ENCODE data around the gene SSR4. TPM values are rescaled to one million over a fixed set of nuclear protein-coding genes. Genes with fewer than 3 reads are reported as not detected.

SSR4 gene
- total RNA-seq, 1 donor from 2014 or later, result 331 TPM

- intact Hi-C loops (cut with DNase I), result no loop called here
- Histone ChIP-seq H3K36me3 (peaks cover 5 to 21% of the 10 kb centered on the region in 2 donors), H3K9me3 (no peaks in the 10 kb centered on the region), H3K4me1 (no peaks in the 10 kb centered on the region), H3K27ac (no peak overlapping the region), H3K27me3 (no peaks in the 10 kb centered on the region), H3K4me3 (no peak overlapping the region)
- no peak for DNase-seq (ENCODE audit: low spot score in 2 of 2)
- TF ChIP-seq, protein P1, sequence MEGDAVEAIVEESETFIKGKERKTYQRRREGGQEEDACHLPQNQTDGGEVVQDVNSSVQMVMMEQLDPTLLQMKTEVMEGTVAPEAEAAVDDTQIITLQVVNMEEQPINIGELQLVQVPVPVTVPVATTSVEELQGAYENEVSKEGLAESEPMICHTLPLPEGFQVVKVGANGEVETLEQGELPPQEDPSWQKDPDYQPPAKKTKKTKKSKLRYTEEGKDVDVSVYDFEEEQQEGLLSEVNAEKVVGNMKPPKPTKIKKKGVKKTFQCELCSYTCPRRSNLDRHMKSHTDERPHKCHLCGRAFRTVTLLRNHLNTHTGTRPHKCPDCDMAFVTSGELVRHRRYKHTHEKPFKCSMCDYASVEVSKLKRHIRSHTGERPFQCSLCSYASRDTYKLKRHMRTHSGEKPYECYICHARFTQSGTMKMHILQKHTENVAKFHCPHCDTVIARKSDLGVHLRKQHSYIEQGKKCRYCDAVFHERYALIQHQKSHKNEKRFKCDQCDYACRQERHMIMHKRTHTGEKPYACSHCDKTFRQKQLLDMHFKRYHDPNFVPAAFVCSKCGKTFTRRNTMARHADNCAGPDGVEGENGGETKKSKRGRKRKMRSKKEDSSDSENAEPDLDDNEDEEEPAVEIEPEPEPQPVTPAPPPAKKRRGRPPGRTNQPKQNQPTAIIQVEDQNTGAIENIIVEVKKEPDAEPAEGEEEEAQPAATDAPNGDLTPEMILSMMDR (IDR thresholded peaks at IDR 0.05), result no peak
Observed at GRCh38 chrX:153774576-153775292, 19.7 kb upstream of the SSR4 start.

- TF ChIP-seq, protein P1 (IDR thresholded peaks at IDR 0.05), result no peak
- Histone ChIP-seq H3K9me3 (no peaks in the 10 kb centered on the region), H3K27ac (no peak overlapping the region), H3K4me1 (no peaks in the 10 kb centered on the region), H3K4me3 (no peak overlapping the region), H3K27me3 (no peaks in the 10 kb centered on the region), H3K36me3 (peaks cover under 1 to 19% of the 10 kb centered on the region in 2 donors)
- no peak for DNase-seq (ENCODE audit: low spot score in 2 of 2)
- intact Hi-C loops (cut with DNase I), result no loop called here
Observed at GRCh38 chrX:153775293-153776119, 19.0 kb upstream of the SSR4 start.

DNA sequence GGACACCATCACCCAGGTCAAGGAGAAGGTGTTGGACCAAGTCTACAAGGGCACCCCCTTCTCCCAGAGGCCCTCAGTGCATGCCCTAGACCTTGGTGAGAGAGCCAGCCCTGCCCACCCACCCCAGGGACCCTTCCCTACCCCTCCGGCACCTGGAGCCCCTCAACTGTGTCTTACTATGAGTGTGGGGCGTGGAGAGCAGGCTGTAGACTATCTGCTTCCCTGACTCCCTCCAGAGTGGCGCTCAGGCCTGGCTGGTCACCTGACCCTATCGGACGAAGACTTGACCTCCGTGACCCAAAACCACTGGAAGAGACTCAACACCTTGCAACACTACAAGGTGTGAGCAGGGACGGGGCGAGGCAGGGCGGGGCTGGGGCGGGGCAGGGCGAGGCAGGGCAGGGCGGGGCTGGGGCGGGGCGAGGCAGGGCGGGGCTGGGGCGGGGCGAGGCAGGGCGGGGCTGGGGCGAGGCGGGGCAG is 18.3 kb upstream of the SSR4 start:
- DNase-seq (ENCODE audit: low spot score in 2 of 2), result no peak
- TF ChIP-seq, protein P1 (IDR thresholded peaks at IDR 0.05), result no peak
- no peaks in the 10 kb centered on the region for H3K27me3 ChIP-seq
- no peaks in the 10 kb centered on the region for H3K4me1 ChIP-seq
- no peak overlapping the region for H3K4me3 ChIP-seq
- H3K27ac ChIP-seq, result no peak overlapping the region
- no peaks in the 10 kb centered on the region for H3K9me3 ChIP-seq
- intact Hi-C loops (cut with DNase I), result no loop called here
- H3K36me3 ChIP-seq, result peaks cover 0 to 13% of the 10 kb centered on the region in 2 donors

- H3K27ac ChIP-seq, result no peak overlapping the region
- peaks cover 0 to 13% of the 10 kb centered on the region in 2 donors for H3K36me3 ChIP-seq
- no peaks in the 10 kb centered on the region for H3K9me3 ChIP-seq
- intact Hi-C loops (cut with DNase I), result no loop called here
- no peak overlapping the region for H3K4me3 ChIP-seq
- no peaks in the 10 kb centered on the region for H3K27me3 ChIP-seq
- DNase-seq (ENCODE audit: low spot score in 2 of 2), result no peak
- no peaks in the 10 kb centered on the region for H3K4me1 ChIP-seq
- TF ChIP-seq, protein P1 (IDR thresholded peaks at IDR 0.05), result no peak
Observed at GRCh38 chrX:153776611-153777045, 17.8 kb upstream of the SSR4 start.

DNA sequence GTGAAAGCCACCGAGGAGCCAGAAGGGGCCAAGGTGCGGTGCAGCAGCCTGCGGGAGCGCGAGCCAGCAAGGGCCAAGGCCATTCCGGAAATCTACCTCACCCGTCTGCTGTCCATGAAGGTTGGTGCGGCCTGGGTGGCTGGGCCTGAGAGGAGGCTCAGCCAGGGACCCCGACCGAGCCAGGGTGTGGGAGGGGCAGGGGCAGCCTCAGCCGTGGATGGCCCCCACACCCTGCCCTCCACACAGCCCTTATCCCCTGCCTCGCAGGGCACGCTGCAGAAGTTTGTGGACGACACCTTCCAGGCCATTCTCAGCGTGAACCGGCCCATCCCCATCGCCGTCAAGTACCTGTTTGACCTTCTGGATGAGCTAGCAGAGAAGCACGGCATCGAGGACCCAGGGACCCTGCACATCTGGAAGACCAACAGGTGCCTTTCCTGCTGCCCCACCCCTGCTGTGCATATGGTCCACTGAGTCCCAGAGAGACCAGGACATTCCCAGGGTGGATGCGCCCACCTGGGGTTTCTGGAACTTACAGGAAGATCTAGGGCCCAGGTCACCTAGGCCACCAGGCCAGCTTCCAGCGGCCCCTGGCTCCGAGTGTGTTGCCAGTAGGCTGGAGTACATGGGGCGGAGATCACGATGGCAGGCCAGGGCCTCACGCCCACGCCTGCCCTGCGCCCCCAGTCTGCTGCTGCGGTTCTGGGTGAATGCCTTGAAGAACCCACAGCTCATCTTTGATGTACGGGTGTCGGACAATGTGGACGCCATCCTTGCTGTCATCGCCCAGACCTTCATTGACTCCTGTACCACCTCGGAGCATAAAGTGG is 17.0 kb upstream of the SSR4 start:
- no peak for DNase-seq (ENCODE audit: low spot score in 2 of 2)
- TF ChIP-seq, protein P1 (IDR thresholded peaks at IDR 0.05), result no peak
- Histone ChIP-seq H3K9me3 (no peaks in the 10 kb centered on the region), H3K27me3 (no peaks in the 10 kb centered on the region), H3K36me3 (peaks cover 0 to 13% of the 10 kb centered on the region in 2 donors), H3K4me3 (no peak overlapping the region), H3K27ac (no peak overlapping the region), H3K4me1 (no peaks in the 10 kb centered on the region)
- intact Hi-C loops (cut with DNase I), result no loop called here

Data from ascending aorta (tissue), 2 donors.